GM19328 (cell line): ENCODE results near the gene IRAK3.

Source experiments
- ATAC-seq: cut with Tn5 transposase; IDR thresholded peaks from one replicate; pipeline ENCODE4 v1.9.1; 2021; ENCODE audit warnings: mild to moderate bottlenecking, moderate library complexity; ENCODE audit not compliant: unreplicated experiment

The IRAK3 gene

DNA sequence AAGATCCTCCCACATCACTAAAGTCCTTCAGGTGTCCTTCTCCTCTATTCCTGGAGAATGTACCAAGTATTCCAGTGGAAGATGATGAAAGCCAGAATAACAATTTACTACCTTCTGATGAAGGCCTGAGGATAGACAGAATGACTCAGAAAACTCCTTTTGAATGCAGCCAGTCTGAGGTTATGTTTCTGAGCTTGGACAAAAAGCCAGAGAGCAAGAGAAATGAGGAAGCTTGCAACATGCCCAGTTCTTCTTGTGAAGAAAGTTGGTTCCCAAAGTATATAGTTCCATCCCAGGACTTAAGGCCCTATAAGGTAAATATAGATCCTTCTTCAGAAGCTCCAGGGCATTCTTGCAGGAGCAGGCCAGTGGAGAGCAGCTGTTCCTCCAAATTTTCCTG, 58.7 kb downstream of the IRAK3 start:
- ATAC-seq = no peak

DNA sequence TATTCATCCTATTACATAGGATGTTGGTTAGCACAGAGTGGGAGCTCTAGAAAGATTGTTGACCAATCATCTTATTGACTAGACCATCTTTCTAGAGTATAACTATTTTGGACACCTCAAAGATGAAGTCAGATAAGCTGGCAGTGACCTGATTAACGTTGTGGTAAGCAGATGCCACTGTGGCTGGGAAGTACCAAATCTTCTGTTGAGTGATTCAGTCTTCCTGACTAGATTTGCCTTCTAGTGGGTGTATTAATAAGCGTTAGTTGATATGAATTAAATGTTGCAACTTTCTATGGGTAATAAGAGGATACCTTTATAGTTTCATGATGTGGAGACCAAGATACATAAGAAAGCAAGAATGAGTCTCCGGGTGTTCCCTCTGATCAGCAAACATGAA, 62.0 kb downstream of the IRAK3 start:
- no peak for ATAC-seq

DNA sequence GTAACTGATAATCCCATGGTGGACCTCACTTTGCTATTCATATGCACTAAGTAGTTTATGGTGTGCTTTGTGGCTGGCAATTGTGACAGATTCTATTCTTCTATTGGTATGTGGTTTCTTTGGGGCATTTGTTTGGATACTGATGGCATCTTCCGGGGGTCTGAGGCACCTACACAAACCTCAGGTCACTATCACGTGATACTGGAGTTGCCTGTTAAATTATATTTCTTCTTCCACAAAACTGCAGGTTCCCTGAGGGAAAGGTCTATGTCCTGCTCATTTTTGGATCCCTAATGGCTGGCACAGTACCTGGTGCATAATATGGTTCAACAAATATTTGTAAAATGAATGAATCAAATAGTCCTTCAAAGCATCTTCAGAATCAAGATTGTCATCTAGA, 63.8 kb downstream of the IRAK3 start:
- ATAC-seq = no peak

DNA sequence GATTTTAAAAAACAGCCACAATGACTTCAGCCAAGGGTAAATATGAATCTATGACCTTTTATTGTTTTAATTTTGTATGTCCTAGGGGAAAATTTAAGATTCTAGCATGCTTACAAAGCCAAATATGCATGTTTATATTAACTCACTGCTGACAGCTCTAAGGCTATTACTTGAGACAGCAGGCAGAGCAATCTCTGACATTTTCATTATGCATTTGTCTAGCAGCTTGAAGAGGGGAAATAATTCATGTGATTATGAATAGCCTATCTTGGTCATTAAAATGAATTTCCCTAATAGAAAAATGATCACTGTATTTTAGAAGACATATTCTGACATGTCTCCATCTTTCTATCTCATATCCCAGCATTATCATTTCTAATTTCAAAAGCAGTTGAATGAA, 66.7 kb downstream of the IRAK3 start:
- ATAC-seq = no peak

DNA sequence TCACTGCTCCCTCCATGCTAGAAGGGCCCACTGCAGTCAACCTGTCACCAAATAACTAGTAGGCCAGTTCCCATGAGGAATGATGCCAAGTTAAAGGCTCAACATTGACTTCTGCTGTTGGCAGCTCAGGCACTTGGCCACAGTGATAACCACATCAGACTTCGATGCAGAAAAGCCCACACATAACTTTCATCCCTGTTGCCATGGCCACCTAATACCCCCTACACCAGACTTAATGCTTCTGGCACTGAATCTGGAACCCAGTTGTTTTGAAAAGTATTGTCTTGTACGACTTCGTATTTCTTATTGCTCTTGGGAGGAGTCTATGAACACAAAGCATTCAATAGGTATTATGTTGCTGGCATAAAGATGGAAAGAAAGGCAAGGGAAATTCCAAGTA, 69.0 kb downstream of the IRAK3 start:
- no peak for ATAC-seq

DNA sequence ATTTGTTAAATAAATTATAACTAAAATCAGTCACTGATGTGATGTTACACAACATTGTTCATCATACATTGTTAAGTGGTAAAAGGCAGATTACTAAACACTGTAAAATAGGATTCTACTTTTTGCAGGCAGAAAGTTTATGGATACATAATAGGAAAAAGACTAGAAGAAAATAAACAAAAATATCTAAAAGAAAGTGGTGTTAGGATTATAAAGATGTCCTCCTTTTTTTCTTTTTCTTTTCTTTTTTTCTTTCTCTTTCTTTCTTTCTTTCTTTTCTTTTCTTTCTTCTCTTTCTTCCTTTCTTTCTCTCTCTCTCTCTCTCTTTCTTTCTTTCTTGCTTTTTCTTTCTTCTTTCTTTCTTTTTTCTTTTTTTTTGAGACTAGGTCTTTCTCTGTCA, 73.7 kb downstream of the IRAK3 start:
- no peak for ATAC-seq

DNA sequence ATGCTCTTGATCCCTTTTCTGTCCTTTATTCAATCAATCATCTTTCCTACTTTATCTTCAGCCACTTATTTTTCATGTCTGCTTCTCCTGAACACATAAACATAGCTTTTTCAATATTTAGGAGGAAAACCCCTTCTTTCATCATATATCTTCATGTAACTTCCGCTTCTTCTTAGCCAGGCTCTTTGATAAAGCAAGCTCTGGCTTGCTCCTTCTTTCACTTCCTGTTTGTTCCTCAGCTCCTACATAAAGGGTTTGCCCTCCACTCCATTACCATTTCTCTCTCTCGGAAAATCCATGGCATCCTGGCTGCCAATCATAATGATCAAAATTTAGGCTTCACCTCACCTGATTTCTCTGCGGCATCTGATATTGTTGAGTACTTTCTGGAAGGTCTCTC, 79.5 kb downstream of the IRAK3 start:
- no peak for ATAC-seq

DNA sequence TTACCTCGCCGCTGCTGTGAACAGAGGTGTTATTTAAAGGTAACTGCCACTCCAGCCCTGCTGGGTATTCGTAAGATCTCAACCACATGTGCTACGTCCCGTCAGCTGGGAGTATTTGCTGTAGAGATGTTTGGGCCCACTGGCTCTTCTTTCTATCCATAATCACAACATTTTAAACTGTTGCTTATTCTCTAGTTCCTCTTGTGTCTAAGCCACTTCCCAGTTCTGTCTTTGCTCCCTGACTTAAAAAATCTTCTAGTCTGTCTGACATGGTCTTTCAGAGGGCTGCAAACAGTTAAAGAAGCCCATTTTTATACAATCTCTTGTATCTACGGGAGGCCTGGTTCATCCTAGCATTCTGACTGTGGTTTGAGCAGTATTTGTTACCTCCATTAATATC, 80.1 kb downstream of the IRAK3 start:
- ATAC-seq = no peak

DNA sequence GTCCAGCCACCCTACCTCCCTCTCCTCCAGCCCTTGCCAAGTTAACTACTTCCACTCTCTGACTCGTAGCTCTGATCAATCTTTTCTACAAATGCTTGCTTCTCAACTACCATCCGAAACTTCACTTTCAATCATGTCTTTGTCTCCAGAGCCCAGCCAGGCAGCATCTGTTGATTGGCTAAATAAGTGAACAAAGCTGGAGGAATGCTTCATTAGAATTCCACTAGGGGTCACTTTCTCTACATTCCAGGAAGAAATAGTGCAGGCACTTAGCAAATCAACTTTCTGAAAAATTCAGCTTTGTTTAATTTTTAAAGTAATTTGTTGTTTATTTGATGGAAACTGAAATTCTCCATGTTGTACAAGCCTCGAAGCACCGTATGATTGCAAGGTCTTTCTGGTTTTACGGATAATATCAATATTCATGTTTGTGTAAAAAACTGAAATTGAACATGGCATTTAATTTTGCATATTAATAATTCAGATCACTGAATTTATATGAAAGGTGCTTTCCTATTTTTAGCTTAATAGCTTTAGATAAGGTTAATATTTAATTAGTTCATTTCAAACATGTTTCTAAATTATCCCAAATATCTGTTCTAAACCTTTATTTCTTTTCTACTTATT, 80.9 kb downstream of the IRAK3 start:
- no peak for ATAC-seq

DNA sequence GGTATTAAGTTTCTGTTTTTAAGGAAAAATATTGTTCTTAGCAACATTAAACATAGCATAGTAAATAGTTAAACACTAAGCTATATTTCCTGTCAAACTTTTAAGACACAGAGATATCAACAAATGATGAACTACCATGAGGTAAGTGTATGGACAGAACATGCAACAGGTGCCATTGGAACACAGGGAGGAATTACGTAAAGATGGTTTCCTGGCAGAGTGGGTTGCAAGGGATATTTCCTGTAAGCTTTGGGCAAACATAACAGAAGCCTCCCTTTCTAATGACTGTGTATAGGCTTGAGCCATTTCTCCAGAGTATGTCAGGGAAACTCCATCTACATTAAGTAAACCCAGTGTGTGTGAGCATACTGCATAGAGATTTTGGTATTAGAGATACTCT, 81.6 kb downstream of the IRAK3 start:
- ATAC-seq = no peak

DNA sequence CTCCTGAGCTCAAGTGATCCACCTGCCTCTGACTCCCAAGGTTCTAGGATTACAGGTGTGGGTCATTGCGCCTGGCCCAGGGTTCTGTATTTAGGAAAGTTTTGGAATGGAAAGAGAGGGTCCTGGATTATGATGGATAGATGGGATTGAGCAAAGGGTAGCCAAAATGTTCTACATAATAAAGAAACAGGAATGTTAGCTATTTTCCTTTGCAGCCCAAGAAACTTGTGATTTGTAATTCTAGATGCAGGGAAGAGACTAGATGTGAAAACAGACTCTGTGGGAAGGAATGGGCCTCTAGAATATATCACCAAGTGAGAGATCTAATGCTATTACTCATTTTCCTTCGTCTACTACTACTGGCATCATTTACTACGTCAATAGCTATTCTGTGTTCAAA, 83.6 kb downstream of the IRAK3 start:
- no peak for ATAC-seq

DNA sequence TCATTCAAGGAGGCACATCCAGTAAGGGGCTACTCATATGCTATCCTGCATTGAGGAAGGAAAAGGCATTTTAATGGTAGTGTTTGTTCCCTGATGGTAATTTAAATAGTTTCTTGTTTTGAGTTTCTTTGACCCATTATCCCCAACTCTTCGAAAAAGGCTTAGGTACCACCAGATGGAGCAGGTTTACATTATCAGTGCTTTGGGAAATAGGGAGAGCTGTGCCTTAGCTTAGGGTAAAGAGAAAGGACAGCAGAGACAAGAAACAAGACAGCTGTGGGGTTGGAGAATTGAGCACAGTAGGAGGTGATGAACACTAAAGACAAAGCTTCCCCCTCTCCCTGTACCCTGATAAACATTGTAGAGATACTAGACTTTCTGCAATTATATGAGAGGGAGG, 84.1 kb downstream of the IRAK3 start:
- ATAC-seq = no peak

DNA sequence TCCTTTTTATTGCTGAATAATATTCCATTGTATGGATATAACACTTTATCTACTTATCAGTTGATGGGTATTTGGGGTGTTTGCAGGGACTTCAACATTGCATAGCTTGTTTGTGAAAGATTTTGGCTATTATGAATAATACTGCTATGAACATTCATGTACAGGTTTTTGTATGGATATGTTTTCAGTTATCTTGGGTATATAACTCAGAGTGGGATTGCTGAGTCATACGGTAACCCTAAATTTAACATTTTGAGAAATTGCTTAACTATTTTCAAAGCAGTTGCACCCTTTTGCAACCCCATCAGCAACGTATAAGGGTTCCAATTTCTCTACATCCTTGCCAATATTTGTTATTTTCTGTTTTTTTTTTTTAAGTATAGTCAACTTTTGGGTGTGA, 86.0 kb downstream of the IRAK3 start:
- ATAC-seq = no peak

DNA sequence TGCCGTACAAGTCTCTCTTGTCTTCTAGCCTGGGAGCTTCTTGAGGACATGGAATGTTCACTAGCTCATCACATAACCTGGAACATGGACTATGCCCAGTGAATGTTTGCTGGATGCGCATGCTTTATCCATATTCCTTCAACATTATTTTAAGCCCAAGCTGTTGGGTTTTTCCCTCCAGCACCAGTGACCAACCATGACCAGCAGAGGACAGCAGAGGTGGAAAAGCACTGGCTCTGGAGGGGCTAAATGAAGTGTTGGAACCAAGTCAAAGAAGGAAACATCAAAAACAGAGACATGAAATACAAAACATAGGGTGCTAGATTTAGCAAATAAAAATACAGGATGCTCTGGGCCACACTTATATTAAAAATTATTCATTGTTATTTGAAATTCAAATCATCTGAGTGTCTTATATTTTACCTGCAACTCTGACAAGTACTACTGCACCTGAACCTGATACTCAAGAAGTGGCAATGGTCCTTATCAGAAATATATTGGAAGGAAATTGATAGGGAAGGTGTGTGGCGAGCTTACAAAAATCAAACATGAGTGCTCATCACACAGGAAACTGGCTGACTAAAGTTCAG, 90.2 kb downstream of the IRAK3 start:
- no peak for ATAC-seq

DNA sequence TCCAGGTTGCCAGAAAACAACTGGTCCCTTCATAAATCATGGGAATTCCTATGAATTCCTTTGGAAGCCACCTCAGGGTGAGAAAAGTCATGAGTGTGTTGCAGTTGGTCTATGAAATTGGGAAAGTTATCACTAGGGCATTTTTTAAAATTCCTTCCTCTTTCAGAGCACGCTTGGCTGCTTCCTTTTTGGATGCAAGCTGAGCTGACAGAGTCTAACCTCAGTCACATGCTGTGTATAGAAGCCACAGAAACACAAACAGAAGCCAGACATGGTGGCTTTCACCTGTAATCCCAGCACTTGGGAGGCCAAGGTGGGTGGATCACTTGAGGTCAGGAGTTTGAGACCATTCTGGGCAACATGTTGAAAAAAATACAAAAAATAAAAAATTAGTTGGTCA, 91.5 kb downstream of the IRAK3 start:
- ATAC-seq = no peak

DNA sequence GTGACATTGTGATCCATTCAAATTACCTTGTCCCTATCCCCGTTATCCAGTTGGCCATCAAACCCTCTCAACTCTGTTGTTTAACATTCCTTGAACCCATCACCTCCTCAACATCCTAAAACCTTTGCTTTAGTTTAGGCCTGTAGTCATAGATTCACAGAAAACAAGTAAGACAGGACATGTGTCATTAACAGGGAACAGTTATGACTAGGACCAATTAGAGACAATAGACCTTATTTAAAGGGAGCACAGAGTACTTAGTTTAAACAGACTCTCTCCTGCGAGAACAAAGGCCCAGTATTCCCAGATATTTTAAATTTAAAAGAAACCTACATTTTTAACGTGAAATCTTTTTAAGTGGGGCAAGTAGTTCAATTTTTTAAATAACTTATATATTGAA, 93.2 kb downstream of the IRAK3 start:
- ATAC-seq = no peak

DNA sequence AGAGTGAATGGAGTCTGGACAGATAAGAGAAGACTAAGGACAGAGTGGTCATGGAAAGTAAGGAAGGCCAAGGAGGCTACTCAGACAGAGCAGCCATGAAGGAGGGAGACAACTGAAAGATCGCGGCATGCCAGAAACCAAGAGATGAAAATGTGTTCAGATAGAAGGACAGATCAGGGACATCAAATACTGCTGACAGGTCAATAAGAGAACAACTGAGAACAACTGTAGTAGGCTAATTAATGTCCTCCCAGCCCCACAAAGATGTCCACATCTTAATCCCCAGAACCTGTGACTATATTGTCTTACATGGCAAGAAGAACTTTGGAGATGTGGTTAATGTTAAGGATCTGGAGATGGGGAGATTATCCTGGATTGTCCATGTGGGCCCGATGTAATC, 98.3 kb downstream of the IRAK3 start:
- no peak for ATAC-seq

DNA sequence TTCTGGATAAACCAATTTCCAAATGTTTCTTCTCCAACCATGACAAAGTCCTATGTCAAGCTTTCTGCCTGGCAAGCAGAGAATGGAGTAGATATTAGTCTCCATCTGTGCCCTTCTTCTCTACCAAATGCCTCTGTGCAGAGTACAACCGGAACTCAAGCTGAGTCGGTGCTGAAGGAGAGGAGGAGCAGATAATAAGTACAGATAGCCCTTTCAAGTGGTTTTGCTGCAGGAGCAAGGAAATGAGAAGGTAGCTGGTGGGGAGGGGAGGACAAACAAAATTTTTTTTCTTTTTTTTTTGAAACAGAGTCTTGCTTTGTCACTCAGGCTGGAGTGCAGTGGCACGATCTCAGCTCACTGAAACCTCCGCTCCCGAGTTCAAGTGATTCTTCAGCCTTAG, 99.1 kb downstream of the IRAK3 start:
- no peak for ATAC-seq

DNA sequence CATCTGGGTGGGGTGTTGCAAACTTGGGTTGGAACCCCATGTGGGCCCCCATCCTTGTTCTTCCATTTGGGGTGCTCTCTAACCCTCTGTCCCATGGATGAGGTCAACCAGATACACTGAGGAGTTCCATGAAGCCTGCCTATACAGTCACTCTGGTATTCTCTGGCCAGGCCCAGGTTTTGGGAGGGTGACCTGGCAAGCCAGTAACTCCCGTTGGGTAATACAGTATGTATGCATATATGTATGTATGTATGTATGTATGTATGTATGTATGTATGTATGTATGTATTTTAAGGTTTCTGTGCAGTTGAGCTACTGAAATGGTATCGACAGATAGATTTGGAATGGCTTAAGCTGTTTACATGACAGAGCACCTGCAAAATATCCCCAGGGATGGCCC, 100.5 kb downstream of the IRAK3 start:
- ATAC-seq = no peak

DNA sequence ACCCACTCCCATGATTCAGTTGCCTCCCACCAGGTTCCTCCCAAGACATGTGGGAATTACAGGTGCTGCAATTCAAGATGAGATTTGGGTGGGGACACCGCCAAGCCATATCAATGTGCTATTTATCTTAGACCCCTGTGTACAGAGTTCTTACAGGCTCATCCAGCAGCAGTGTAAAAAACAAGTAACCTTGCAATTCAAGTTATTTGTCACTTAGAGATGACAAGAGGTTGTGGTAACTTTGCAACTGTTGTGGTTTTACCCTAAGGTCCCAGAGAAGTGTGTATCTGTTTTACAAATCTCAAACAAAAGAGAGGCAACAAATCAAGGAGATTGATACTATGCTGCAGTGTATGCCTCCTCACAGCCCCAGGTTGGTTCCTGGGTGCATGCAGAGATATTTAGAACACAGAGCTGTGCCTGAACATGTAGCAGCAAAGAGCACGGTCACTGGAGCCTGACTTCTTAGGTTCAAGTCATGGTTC, 101.7 kb downstream of the IRAK3 start:
- no peak for ATAC-seq

DNA sequence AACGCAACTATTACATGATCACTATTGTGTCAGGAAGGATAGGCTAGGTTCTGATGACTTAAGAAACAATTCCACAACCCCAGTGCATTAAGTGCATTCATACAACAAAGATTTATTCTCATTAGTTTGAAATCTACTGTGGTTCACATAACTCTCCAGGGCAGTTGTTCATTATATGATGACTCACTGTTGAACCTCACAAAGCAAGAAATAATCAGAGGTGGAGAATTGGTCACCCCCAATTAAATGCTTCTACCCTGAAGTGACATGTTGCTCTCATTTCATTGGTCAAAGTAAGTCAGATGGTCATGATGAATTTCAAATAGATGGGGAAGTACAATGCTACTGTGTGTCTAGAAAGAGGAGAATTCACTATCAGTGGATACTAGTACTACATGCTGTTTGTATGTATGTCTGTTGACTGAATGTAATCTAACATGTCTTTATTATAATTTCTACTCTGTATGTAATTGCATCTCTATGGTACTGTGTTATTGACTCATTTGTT, 107.2 kb downstream of the IRAK3 start:
- ATAC-seq = no peak

DNA sequence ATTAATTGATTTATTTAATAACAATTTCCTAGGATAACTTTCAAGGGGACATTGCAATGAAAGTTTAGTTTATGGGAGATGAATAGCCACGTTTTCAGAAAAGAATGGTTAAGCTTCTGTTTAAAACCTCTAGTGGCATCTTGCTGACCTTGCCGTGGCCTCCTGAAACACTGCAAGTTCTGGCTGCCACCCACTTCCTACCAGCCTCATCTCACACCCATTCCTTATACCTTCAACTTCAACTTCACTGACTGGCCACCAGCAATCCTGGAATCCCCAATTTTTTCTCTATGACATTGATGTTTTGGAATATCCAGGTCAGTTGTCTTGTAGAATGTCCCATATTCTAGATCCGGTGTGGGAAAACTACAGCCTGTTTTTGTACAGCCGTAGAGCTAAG, 108.1 kb downstream of the IRAK3 start:
- ATAC-seq = no peak

DNA sequence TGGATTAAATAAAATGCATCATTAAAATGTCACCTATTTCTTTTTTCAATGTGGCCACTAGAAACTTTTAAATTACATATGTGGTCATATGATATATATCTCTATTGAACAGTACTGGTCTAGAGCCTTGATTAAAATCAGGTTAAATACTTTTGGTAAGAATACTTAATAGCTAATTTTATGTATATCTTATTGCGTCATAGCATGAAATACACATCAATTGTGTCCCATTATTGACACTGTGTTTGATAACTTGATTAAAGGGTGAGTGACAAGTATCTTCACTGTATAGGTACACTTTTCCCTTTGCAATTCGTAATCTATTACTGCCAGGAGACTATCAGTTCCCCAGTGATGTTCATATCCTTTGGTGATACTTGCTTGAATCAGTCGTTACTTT, 108.9 kb downstream of the IRAK3 start:
- ATAC-seq = no peak
